ENCODE measurements around the gene SNAI1.

- TF ChIP-seq, protein P1, sequence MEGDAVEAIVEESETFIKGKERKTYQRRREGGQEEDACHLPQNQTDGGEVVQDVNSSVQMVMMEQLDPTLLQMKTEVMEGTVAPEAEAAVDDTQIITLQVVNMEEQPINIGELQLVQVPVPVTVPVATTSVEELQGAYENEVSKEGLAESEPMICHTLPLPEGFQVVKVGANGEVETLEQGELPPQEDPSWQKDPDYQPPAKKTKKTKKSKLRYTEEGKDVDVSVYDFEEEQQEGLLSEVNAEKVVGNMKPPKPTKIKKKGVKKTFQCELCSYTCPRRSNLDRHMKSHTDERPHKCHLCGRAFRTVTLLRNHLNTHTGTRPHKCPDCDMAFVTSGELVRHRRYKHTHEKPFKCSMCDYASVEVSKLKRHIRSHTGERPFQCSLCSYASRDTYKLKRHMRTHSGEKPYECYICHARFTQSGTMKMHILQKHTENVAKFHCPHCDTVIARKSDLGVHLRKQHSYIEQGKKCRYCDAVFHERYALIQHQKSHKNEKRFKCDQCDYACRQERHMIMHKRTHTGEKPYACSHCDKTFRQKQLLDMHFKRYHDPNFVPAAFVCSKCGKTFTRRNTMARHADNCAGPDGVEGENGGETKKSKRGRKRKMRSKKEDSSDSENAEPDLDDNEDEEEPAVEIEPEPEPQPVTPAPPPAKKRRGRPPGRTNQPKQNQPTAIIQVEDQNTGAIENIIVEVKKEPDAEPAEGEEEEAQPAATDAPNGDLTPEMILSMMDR (conservative IDR thresholded peaks at IDR 0.05) = no peak
- no peak for TF ChIP-seq EZH2 (IDR thresholded peaks at IDR 0.05; ENCODE audit: low read depth)
These were observed 34.6 kb upstream of the SNAI1 start for GRCh38 chr20:49948178-49948577.
